ENCODE data around the gene EBF3.

The EBF3 gene

DNA sequence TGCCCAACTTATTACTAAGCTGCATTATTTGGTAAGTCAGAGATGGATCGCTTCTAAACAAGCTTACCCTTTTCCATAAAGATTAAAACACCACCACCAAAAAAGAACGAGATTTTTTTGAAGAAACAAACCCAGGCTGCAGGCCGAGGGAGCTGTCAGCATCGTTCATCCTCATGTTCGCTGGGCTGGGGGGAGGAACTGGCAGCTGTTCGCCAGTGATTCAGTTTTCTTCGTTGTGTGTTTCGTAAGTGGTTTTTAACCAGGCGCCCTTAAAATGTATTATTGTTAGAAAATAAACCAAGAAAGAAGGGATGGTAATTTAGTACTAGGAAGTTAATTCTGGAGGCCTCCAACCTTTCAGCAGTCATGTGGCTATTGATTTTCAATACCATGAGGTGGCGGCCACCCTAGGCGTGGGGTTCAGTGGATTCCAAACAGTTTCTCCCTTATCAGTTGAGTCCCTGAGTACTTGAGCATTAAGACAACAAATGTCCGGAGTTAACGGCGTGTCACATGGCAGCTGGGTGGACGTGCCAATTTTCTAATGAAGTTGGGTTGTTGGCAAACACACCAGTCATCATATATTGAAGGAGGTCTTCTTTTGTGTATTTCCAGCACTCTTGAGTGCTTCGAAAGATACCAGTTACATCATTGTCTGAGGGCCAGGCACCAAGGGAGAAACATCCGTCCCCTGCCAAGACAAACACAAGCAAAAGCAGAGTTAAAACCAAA, 173.2 kb downstream of the EBF3 start:
- no peak for DNase-seq (ENCODE audit: low read depth, low spot score)
- in situ Hi-C loops (cut with HindIII; ENCODE audit: low sequenced_read_pairs): no loop called here
- TF ChIP-seq, protein P1, sequence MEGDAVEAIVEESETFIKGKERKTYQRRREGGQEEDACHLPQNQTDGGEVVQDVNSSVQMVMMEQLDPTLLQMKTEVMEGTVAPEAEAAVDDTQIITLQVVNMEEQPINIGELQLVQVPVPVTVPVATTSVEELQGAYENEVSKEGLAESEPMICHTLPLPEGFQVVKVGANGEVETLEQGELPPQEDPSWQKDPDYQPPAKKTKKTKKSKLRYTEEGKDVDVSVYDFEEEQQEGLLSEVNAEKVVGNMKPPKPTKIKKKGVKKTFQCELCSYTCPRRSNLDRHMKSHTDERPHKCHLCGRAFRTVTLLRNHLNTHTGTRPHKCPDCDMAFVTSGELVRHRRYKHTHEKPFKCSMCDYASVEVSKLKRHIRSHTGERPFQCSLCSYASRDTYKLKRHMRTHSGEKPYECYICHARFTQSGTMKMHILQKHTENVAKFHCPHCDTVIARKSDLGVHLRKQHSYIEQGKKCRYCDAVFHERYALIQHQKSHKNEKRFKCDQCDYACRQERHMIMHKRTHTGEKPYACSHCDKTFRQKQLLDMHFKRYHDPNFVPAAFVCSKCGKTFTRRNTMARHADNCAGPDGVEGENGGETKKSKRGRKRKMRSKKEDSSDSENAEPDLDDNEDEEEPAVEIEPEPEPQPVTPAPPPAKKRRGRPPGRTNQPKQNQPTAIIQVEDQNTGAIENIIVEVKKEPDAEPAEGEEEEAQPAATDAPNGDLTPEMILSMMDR (IDR thresholded peaks at IDR 0.05; ENCODE audit: low read depth, low read length): no peak
- no peak overlapping the region for H3K4me3 ChIP-seq (ENCODE audit: low read depth, low read length)

- in situ Hi-C loops (cut with HindIII; ENCODE audit: low sequenced_read_pairs): no loop called here
- no peak overlapping the region for H3K4me3 ChIP-seq (ENCODE audit: low read depth, low read length)
- TF ChIP-seq, protein P1 (IDR thresholded peaks at IDR 0.05; ENCODE audit: low read depth, low read length): no peak
- no peak for DNase-seq (ENCODE audit: low read depth, low spot score)
These were observed 175.9 kb downstream of the EBF3 start for GRCh38 chr10:129788215-129788614.

GRCh38 chr10:129787557-129787956, 176.5 kb downstream of the EBF3 start:
- no peak overlapping the region for H3K4me3 ChIP-seq (ENCODE audit: low read depth, low read length)
- in situ Hi-C loops (cut with HindIII; ENCODE audit: low sequenced_read_pairs): no loop called here
- TF ChIP-seq, protein P1 (IDR thresholded peaks at IDR 0.05; ENCODE audit: low read depth, low read length): no peak
- no peak for DNase-seq (ENCODE audit: low read depth, low spot score)

DNA sequence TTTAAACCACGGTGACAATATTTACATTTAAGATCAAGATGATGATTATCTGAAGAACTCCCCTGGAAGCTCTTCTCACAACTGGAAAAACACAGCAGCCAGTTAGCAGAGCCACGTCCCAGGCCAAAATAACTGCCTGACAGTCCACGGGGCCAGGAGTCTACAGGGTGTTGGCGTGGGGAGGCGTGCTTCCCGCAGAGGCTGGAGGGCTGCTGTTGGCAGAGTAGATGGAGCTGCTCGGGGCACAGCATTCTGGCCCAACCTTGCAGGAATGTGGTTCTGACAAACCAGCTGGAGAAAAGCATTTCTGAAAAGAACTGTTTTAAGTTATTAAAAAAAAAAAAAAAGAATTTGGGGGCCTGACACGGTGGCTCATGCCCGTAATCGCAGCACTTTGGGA, 177.9 kb downstream of the EBF3 start:
- in situ Hi-C loops (cut with HindIII; ENCODE audit: low sequenced_read_pairs): no loop called here
- DNase-seq (ENCODE audit: low read depth, low spot score): no peak
- no peak overlapping the region for H3K4me3 ChIP-seq (ENCODE audit: low read depth, low read length)
- TF ChIP-seq, protein P1 (IDR thresholded peaks at IDR 0.05; ENCODE audit: low read depth, low read length): no peak

DNA sequence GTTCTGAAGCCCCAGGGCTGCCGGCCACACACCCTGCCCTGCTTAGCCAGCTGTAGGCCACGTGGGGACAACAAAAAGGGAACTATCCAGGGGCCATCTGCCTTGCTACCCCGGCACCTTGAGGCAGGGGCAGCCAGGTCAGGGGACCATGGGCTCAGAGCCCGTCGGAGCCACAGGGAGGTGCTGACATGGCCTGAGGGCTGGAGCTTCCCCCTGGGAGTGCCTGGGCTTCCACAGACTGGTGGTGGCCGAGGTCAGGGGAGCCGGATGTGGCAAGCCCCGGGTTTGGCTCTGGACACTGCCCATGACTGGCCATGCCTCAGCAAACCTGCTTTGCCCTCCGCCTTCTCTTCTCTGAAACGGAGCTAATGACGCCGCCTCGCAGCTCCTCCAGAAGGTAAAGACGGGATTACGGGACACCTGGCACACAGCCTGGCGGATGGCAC, 178.5 kb downstream of the EBF3 start:
- TF ChIP-seq, protein P1 (IDR thresholded peaks at IDR 0.05; ENCODE audit: low read depth, low read length): no peak
- in situ Hi-C loops (cut with HindIII; ENCODE audit: low sequenced_read_pairs): no loop called here
- H3K4me3 ChIP-seq (ENCODE audit: low read depth, low read length): no peak overlapping the region
- no peak for DNase-seq (ENCODE audit: low read depth, low spot score)

All from astrocyte of the spinal cord (primary cell).